Endothelial cell of umbilical vein (primary cell): ENCODE data around the gene RPP21.

Experiments
- CTCF ChIP-seq, 2 donors: IDR thresholded peaks; 1 replicate in 1 of 2; 2 replicates in 1 of 2; pipeline ENCODE4 v1.5.1; 2011; ENCODE audit warnings: low read length in 2 of 2, mild to moderate bottlenecking in 2 of 2, moderate library complexity in 2 of 2, control low read depth in 1 of 2, inconsistent platforms in 1 of 2, low read depth in 1 of 2; ENCODE audit not compliant: insufficient read depth in 1 of 2; ENCODE audit errors: extremely low read depth in 1 of 2
- MAX ChIP-seq: IDR thresholded peaks from 2 replicates; pipeline ENCODE4 v1.6.1; 2011; ENCODE audit not compliant: insufficient read depth, insufficient read length

DNA sequence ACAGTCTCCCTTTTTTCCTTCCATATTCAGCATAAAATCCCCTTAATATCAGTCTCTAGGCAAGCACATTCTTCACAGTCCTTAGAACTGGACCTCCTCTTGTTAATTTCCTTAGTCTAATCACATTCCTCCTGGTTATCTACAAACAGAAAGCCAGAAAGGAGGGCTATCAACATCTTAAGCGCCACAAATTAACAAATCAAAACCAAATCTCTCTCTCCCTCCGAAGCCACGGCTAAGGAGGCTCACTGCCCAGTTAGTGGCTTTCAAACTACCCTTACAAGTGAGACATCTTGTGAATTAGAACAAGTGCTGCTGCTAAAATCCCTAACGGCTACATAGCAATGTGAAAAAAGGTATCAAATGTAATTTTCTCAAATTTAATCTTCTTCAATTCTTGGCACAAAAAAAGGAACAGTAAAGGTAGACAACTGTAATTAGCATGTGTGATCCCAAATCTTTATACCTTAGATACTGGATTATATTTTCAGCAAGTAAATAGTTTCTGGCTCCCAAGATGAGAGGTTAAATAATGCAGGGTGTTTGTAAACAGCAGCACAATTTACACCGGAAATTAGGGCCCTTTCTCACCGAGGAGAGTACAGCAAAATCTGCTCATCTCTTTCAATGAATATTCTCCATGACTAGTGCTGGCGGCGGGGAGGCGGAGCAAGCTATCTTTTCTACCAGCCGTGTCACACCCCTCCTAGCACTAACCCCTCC is 19.6 kb upstream of the RPP21 start:
- no peak for TF ChIP-seq CTCF (IDR thresholded peaks at IDR 0.05; ENCODE audit: extremely low read depth in 1 of 2, insufficient read depth in 1 of 2, low read depth in 1 of 2, low read length in 2 of 2)
- no peak for TF ChIP-seq MAX
